ENCODE measurements around the gene TEC.
"Not testable (repeated sequence)": the region's sequence is repeated elsewhere in the genome, so short reads cannot be mapped to it uniquely, and the experiment has no call there.

- not testable (repeated sequence) for TF ChIP-seq EZH2phosphoT487 (IDR thresholded peaks at IDR 0.05; ENCODE audit: unreplicated experiment); CREB1 (CRISPR knock-in tag; IDR thresholded peaks at IDR 0.05; ENCODE audit: low read depth); EZH2 (IDR thresholded peaks at IDR 0.05; ENCODE audit: low read depth, unreplicated experiment); POLR2AphosphoS5 (IDR thresholded peaks at IDR 0.05; ENCODE audit: low read depth); ETS1 (IDR thresholded peaks at IDR 0.05); STAT1 (IDR thresholded peaks at IDR 0.05; ENCODE audit: unreplicated experiment); JUNB (IDR thresholded peaks at IDR 0.05; ENCODE audit: unreplicated experiment); NANOG (IDR thresholded peaks at IDR 0.05; ENCODE audit: borderline replicate concordance); ZNF331 (CRISPR knock-in tag; IDR thresholded peaks at IDR 0.05; ENCODE audit: low read depth); ZNF114 (CRISPR knock-in tag; IDR thresholded peaks at IDR 0.05)
- TF ChIP-seq, protein P1, sequence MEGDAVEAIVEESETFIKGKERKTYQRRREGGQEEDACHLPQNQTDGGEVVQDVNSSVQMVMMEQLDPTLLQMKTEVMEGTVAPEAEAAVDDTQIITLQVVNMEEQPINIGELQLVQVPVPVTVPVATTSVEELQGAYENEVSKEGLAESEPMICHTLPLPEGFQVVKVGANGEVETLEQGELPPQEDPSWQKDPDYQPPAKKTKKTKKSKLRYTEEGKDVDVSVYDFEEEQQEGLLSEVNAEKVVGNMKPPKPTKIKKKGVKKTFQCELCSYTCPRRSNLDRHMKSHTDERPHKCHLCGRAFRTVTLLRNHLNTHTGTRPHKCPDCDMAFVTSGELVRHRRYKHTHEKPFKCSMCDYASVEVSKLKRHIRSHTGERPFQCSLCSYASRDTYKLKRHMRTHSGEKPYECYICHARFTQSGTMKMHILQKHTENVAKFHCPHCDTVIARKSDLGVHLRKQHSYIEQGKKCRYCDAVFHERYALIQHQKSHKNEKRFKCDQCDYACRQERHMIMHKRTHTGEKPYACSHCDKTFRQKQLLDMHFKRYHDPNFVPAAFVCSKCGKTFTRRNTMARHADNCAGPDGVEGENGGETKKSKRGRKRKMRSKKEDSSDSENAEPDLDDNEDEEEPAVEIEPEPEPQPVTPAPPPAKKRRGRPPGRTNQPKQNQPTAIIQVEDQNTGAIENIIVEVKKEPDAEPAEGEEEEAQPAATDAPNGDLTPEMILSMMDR (conservative IDR thresholded peaks at IDR 0.05; ENCODE audit: low read depth in 2 of 2), result not testable (repeated sequence)
- TF ChIP-seq, protein P2, sequence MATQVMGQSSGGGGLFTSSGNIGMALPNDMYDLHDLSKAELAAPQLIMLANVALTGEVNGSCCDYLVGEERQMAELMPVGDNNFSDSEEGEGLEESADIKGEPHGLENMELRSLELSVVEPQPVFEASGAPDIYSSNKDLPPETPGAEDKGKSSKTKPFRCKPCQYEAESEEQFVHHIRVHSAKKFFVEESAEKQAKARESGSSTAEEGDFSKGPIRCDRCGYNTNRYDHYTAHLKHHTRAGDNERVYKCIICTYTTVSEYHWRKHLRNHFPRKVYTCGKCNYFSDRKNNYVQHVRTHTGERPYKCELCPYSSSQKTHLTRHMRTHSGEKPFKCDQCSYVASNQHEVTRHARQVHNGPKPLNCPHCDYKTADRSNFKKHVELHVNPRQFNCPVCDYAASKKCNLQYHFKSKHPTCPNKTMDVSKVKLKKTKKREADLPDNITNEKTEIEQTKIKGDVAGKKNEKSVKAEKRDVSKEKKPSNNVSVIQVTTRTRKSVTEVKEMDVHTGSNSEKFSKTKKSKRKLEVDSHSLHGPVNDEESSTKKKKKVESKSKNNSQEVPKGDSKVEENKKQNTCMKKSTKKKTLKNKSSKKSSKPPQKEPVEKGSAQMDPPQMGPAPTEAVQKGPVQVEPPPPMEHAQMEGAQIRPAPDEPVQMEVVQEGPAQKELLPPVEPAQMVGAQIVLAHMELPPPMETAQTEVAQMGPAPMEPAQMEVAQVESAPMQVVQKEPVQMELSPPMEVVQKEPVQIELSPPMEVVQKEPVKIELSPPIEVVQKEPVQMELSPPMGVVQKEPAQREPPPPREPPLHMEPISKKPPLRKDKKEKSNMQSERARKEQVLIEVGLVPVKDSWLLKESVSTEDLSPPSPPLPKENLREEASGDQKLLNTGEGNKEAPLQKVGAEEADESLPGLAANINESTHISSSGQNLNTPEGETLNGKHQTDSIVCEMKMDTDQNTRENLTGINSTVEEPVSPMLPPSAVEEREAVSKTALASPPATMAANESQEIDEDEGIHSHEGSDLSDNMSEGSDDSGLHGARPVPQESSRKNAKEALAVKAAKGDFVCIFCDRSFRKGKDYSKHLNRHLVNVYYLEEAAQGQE (IDR thresholded peaks at IDR 0.05; ENCODE audit: unreplicated experiment), result not testable (repeated sequence)
- TF ChIP-seq, protein P3, sequence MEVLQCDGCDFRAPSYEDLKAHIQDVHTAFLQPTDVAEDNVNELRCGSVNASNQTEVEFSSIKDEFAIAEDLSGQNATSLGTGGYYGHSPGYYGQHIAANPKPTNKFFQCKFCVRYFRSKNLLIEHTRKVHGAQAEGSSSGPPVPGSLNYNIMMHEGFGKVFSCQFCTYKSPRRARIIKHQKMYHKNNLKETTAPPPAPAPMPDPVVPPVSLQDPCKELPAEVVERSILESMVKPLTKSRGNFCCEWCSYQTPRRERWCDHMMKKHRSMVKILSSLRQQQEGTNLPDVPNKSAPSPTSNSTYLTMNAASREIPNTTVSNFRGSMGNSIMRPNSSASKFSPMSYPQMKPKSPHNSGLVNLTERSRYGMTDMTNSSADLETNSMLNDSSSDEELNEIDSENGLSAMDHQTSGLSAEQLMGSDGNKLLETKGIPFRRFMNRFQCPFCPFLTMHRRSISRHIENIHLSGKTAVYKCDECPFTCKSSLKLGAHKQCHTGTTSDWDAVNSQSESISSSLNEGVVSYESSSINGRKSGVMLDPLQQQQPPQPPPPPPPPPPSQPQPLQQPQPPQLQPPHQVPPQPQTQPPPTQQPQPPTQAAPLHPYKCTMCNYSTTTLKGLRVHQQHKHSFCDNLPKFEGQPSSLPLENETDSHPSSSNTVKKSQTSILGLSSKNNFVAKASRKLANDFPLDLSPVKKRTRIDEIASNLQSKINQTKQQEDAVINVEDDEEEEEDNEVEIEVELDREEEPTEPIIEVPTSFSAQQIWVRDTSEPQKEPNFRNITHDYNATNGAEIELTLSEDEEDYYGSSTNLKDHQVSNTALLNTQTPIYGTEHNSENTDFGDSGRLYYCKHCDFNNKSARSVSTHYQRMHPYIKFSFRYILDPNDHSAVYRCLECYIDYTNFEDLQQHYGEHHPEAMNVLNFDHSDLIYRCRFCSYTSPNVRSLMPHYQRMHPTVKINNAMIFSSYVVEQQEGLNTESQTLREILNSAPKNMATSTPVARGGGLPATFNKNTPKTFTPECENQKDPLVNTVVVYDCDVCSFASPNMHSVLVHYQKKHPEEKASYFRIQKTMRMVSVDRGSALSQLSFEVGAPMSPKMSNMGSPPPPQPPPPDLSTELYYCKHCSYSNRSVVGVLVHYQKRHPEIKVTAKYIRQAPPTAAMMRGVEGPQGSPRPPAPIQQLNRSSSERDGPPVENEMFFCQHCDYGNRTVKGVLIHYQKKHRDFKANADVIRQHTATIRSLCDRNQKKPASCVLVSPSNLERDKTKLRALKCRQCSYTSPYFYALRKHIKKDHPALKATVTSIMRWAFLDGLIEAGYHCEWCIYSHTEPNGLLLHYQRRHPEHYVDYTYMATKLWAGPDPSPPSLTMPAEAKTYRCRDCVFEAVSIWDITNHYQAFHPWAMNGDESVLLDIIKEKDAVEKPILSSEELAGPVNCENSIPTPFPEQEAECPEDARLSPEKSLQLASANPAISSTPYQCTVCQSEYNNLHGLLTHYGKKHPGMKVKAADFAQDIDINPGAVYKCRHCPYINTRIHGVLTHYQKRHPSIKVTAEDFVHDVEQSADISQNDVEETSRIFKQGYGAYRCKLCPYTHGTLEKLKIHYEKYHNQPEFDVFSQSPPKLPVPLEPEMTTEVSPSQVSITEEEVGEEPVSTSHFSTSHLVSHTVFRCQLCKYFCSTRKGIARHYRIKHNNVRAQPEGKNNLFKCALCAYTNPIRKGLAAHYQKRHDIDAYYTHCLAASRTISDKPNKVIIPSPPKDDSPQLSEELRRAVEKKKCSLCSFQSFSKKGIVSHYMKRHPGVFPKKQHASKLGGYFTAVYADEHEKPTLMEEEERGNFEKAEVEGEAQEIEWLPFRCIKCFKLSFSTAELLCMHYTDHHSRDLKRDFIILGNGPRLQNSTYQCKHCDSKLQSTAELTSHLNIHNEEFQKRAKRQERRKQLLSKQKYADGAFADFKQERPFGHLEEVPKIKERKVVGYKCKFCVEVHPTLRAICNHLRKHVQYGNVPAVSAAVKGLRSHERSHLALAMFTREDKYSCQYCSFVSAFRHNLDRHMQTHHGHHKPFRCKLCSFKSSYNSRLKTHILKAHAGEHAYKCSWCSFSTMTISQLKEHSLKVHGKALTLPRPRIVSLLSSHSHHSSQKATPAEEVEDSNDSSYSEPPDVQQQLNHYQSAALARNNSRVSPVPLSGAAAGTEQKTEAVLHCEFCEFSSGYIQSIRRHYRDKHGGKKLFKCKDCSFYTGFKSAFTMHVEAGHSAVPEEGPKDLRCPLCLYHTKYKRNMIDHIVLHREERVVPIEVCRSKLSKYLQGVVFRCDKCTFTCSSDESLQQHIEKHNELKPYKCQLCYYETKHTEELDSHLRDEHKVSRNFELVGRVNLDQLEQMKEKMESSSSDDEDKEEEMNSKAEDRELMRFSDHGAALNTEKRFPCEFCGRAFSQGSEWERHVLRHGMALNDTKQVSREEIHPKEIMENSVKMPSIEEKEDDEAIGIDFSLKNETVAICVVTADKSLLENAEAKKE (CRISPR knock-in tag; IDR thresholded peaks at IDR 0.05), result not testable (repeated sequence)
Observed at GRCh38 chr4:48219430-48219829, 50.2 kb downstream of the TEC start.
